HFFc6 (cell line): ENCODE measurements around the gene MIA2. TPM values are rescaled to one million over a fixed set of nuclear protein-coding genes. Genes with fewer than 3 reads are reported as not detected.

Source experiments
- DNase-seq: peaks from one replicate; pipeline ENCODE4 v3.0.0-alpha.2; 2018
- H3K27ac Mint-ChIP-seq: 2 replicates; pipeline ENCODE4 v1.8.0; 2020; ENCODE audit warnings: mild to moderate bottlenecking, mixed read lengths
- H3K27me3 Mint-ChIP-seq: 2 replicates; pipeline ENCODE4 v1.8.0; 2021; ENCODE audit warnings: mild to moderate bottlenecking, moderate library complexity, mixed read lengths; ENCODE audit not compliant: insufficient read depth
- H3K36me3 Mint-ChIP-seq: 2 replicates; pipeline ENCODE4 v1.8.0; 2021; ENCODE audit warnings: low read depth, mixed read lengths
- H3K4me1 Mint-ChIP-seq: 2 replicates; pipeline ENCODE4 v1.8.0; 2020; ENCODE audit warnings: low read depth, mixed read lengths
- H3K4me3 Mint-ChIP-seq: 2 replicates; pipeline ENCODE4 v1.8.0; 2020; ENCODE audit warnings: mild to moderate bottlenecking, moderate library complexity, mixed read lengths
- H3K9me3 Mint-ChIP-seq: 2 replicates; pipeline ENCODE4 v1.8.0; 2020; ENCODE audit warnings: mild to moderate bottlenecking, mixed read lengths
- total RNA-seq, 6 experiments: library from RNA; stranded (reverse); fragmentation: NEBNext Ultra II Directional; extraction: Animal tissue kit (Norgen Biotek cat#: 25700); gene quantifications; 2 replicates in 1 of 6; 3 replicates in 5 of 6; pipeline ENCODE4 v1.2.3, GENCODE V29; 2021
- TF ChIP-seq, protein P1 (sequence below): fragments of 200-600 bp; sonication (generic); IDR thresholded peaks from 2 replicates; pipeline ENCODE4 v1.5.0; 2021; ENCODE audit warnings: antibody characterized with exemption, mild to moderate bottlenecking

MIA2 gene
- total RNA-seq, 6 experiments from 2014 or later: 11.5 to 16.3 (median 13.0) TPM

GRCh38 chr14:39364509-39364908, 130.8 kb downstream of the MIA2 start:
- no peak overlapping the region for H3K27ac Mint-ChIP-seq
- H3K4me3 Mint-ChIP-seq: no peak overlapping the region
- H3K27me3 Mint-ChIP-seq: no peaks in the 10 kb centered on the region; the same call in none of the 2 replicates
- TF ChIP-seq, protein P1, sequence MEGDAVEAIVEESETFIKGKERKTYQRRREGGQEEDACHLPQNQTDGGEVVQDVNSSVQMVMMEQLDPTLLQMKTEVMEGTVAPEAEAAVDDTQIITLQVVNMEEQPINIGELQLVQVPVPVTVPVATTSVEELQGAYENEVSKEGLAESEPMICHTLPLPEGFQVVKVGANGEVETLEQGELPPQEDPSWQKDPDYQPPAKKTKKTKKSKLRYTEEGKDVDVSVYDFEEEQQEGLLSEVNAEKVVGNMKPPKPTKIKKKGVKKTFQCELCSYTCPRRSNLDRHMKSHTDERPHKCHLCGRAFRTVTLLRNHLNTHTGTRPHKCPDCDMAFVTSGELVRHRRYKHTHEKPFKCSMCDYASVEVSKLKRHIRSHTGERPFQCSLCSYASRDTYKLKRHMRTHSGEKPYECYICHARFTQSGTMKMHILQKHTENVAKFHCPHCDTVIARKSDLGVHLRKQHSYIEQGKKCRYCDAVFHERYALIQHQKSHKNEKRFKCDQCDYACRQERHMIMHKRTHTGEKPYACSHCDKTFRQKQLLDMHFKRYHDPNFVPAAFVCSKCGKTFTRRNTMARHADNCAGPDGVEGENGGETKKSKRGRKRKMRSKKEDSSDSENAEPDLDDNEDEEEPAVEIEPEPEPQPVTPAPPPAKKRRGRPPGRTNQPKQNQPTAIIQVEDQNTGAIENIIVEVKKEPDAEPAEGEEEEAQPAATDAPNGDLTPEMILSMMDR: no peak
- H3K9me3 Mint-ChIP-seq: peaks cover 7% of the 10 kb centered on the region
- H3K4me1 Mint-ChIP-seq: peaks cover 16% of the 10 kb centered on the region
- no peak for DNase-seq
- H3K36me3 Mint-ChIP-seq: peaks cover 31% of the 10 kb centered on the region

- Mint-ChIP-seq H3K9me3 (peaks cover 7% of the 10 kb centered on the region), H3K36me3 (peaks cover 24% of the 10 kb centered on the region), H3K4me1 (peaks cover 16% of the 10 kb centered on the region), H3K4me3 (no peak overlapping the region), H3K27me3 (no peaks in the 10 kb centered on the region; the same call in none of the 2 replicates), H3K27ac (no peak overlapping the region)
- TF ChIP-seq, protein P1: no peak
- no peak for DNase-seq
These were observed 131.6 kb downstream of the MIA2 start for GRCh38 chr14:39365354-39365753.

DNA sequence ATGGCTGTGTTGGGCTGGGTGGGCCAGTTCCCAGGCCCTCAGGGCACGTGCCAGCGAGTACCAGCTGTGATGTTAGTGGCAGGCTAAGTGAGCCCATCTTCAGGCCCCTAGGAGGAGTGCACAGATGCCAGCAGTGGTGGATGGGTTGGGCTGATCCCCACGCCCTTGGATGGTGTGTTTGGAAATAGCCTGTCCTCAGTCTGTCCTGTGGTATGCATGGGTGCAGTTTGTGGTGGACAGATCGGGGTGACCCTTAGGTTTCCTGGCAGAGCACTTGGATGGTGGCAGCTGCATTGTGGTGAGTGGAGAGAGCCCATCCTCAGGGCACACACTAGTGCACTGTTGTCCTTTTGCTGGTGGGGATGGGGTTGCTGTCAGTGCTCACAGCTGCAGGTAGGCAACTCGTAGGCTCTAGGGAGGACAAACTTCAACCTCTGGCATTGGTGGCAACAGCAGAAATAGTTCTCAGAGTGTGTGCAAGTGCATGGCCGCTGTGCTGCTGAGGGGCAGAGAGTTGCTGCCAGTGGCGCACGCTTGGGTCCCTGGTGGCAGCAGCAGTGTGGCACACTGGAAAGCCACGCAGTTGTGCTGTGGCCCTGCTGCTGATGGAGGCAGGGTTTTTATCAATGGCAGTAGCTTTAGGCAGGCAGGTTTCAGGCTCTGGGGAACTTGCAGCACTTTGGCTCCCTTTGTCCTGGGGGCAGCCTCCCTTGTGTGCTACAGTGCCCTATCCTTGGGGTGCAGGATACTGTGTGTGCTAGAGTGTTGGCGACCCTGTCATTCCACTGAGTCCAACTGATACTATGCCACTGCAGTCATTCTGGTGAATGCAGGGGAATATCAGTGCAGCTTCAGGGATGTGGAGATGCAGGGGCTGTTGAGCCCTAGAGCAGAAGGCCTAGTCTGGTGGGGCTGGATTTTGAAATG, 133.0 kb downstream of the MIA2 start:
- peaks cover 23% of the 10 kb centered on the region for H3K4me1 Mint-ChIP-seq
- no peaks in the 10 kb centered on the region; the same call in none of the 2 replicates for H3K27me3 Mint-ChIP-seq
- DNase-seq: no peak
- H3K27ac Mint-ChIP-seq: no peak overlapping the region
- peaks cover 17% of the 10 kb centered on the region for H3K36me3 Mint-ChIP-seq
- TF ChIP-seq, protein P1: no peak
- H3K4me3 Mint-ChIP-seq: no peak overlapping the region
- H3K9me3 Mint-ChIP-seq: peaks cover 7% of the 10 kb centered on the region

- DNase-seq: no peak
- Mint-ChIP-seq H3K4me3 (no peak overlapping the region), H3K36me3 (peaks cover 17% of the 10 kb centered on the region)
These were observed 133.7 kb downstream of the MIA2 start for GRCh38 chr14:39367387-39367751.

GRCh38 chr14:39368261-39368959, 134.7 kb downstream of the MIA2 start:
- no peaks in the 10 kb centered on the region; the same call in 1 of the 2 replicates for H3K27me3 Mint-ChIP-seq
- H3K4me3 Mint-ChIP-seq: no peak overlapping the region
- TF ChIP-seq, protein P1: peak; percentile 80
- peaks cover 38% of the 10 kb centered on the region for H3K4me1 Mint-ChIP-seq
- H3K27ac Mint-ChIP-seq: 0 out of 2 replicates have a peak overlapping the region, but pooled peaks have one; percentile 0
- DNase-seq: peak; percentile 71
- H3K9me3 Mint-ChIP-seq: peaks cover 7% of the 10 kb centered on the region
- peaks cover 21% of the 10 kb centered on the region for H3K36me3 Mint-ChIP-seq

More at GRCh38 chr14:39367387-39367751, 133.7 kb downstream of the MIA2 start:
- no peaks in the 10 kb centered on the region; the same call in none of the 2 replicates for H3K27me3 Mint-ChIP-seq
- H3K27ac Mint-ChIP-seq: no peak overlapping the region
- peaks cover 29% of the 10 kb centered on the region for H3K4me1 Mint-ChIP-seq
- TF ChIP-seq, protein P1: no peak
- H3K9me3 Mint-ChIP-seq: peaks cover 7% of the 10 kb centered on the region
